ENCODE results near the gene ZNF550.
"Not testable (repeated sequence)": the region's sequence is repeated elsewhere in the genome, so short reads cannot be mapped to it uniquely, and the experiment has no call there.

The ZNF550 gene

DNA sequence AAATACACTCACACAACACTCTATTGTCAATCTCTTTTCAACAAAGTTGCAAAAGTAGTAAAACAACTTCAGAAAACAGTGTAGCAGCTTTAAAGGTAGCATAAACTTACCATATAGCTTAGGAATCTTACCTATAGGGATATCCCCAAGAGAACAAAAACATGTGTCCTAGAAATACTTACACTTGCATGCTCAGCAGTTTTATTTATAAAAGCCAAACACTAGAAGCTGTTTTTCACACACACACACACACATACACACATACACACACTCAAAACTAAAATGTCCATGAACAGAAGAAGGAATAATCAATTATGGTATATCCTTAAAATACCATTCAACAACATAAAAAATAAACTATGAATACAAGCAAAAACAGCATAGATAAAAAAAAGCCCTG, 48.2 kb downstream of the ZNF550 start:
- TF ChIP-seq, protein P1, sequence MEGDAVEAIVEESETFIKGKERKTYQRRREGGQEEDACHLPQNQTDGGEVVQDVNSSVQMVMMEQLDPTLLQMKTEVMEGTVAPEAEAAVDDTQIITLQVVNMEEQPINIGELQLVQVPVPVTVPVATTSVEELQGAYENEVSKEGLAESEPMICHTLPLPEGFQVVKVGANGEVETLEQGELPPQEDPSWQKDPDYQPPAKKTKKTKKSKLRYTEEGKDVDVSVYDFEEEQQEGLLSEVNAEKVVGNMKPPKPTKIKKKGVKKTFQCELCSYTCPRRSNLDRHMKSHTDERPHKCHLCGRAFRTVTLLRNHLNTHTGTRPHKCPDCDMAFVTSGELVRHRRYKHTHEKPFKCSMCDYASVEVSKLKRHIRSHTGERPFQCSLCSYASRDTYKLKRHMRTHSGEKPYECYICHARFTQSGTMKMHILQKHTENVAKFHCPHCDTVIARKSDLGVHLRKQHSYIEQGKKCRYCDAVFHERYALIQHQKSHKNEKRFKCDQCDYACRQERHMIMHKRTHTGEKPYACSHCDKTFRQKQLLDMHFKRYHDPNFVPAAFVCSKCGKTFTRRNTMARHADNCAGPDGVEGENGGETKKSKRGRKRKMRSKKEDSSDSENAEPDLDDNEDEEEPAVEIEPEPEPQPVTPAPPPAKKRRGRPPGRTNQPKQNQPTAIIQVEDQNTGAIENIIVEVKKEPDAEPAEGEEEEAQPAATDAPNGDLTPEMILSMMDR (IDR thresholded peaks at IDR 0.05; ENCODE audit: control insufficient read depth, insufficient read depth, low read depth, low read length, missing control alignments): no peak
- DNase-seq (ENCODE audit: low read depth): no peak
- H3K4me3 ChIP-seq (ENCODE audit: control insufficient read depth, low read depth, low read length): no peak overlapping the region

DNA sequence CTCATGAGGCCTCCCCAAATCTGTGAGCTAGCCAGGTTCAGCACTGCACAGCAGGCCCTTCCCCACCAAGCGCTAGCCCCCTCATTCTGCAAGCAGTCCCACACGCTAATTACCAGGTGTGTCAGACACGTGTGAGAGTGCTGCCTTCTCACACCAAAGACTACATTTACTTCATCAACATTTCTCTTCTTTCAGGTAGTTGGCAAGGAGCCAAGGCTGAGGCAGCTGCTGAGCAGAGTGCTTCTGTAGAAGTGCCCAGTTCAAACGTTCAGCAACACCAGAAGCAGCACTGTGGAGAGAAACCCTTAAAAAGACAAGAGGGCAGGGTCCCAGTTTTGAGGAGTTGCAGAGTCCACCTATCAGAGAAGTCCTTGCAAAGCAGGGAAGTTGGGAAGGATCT, 53.5 kb downstream of the ZNF550 start:
- no peak overlapping the region for H3K4me3 ChIP-seq (ENCODE audit: control insufficient read depth, low read depth, low read length)
- DNase-seq (ENCODE audit: low read depth): no peak
- TF ChIP-seq, protein P1 (IDR thresholded peaks at IDR 0.05; ENCODE audit: control insufficient read depth, insufficient read depth, low read depth, low read length, missing control alignments): no peak

DNA sequence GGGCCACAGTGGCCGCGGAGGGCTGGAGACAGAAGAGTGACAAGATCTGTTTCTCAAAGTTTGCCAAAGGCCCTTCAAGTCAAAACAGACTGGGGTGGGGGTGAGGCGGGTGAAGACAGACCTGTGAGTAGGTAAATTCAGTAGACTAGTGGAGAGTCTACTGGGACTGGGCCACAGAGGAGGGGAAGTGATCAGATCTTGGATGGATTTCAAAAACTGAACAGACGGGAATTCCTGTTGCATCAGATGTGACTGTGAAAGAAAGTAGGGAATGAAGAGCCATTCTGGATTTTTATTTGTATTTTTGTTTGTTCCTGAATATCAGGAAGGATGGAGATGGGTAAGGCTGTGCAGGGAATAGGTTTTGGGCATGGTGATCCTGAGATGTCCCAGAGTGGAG, 59.3 kb downstream of the ZNF550 start:
- not testable (repeated sequence) for DNase-seq (ENCODE audit: low read depth)

DNA sequence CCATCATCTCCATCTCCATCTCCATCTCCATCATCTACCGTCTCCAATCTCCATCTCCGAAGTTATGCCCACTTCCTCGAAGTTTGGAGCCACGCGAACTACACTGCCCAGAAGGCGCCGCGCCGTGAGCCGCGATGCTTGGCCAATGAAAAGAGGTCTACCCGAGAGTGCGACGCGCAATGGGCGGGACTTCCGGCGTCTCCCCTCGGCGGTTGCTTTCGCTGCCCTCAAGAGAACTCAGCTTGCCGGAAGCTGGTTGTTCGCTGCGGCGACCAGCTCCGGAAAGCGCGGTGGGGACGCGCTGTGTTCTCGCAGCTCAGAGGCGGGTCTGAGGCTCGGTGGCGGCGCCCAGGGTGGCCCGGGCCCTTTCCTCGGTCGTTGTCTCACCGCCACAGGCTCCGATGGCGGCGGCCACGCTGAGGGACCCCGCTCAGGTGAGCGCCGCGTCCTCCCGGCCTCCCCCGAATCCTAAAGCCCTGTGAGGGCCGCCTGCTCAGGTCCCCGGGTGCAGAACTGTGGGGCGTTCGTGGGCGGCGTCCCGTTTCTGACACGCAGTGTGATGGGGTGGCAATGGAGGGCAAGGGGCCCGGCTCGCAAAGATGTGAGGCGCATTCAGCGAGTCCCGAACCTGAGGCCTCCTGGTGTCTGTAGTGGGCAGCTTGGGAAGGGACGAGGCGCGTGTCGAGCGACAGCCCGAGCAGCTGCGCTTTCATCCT, 59.8 kb downstream of the ZNF550 start, which contains the start of gene ZNF773:
TSS of gene ZNF773 (plus strand) at position 259 of the 716 bp plus-strand sequence. CDS start at position 402, 143 bp downstream.
- peak; percentile 62 for DNase-seq (ENCODE audit: low read depth)
- peak within 1 kb of the TSS; percentile 71 for H3K4me3 ChIP-seq (ENCODE audit: control insufficient read depth, low read depth, low read length)

More for the DNA sequence above, 59.3 kb downstream of the ZNF550 start:
- peak overlapping the region; percentile 65 for H3K4me3 ChIP-seq (ENCODE audit: control insufficient read depth, low read depth, low read length)

DNA sequence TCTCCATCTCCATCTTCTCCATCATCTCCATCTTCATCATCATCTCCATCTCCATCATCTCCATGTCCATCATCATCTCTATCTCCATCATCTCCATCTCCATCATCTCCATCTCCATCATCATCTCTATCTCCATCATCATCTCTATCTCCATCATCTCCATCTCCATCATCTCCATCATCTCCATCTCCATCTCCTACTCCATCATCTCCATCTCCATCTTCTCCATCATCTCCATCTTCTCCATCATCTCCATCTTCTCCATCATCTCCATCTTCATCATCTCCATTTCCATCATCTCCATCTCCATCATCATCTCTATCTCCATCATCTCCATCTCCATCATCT, 60.4 kb downstream of the ZNF550 start:
- not testable (repeated sequence) for H3K4me3 ChIP-seq (ENCODE audit: control insufficient read depth, low read depth, low read length); DNase-seq (ENCODE audit: low read depth)

DNA sequence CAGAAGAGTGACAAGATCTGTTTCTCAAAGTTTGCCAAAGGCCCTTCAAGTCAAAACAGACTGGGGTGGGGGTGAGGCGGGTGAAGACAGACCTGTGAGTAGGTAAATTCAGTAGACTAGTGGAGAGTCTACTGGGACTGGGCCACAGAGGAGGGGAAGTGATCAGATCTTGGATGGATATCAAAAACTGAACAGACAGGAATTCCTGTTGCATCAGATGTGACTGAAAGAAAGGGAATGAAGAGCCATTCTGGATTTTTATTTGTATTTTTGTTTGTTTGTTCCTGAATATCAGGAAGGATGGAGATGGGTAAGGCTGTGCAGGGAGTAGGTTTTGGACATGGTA, 71.4 kb downstream of the ZNF550 start:
- peak; percentile 11 for DNase-seq (ENCODE audit: low read depth)
- peak overlapping the region; percentile 53 for H3K4me3 ChIP-seq (ENCODE audit: control insufficient read depth, low read depth, low read length)

DNA sequence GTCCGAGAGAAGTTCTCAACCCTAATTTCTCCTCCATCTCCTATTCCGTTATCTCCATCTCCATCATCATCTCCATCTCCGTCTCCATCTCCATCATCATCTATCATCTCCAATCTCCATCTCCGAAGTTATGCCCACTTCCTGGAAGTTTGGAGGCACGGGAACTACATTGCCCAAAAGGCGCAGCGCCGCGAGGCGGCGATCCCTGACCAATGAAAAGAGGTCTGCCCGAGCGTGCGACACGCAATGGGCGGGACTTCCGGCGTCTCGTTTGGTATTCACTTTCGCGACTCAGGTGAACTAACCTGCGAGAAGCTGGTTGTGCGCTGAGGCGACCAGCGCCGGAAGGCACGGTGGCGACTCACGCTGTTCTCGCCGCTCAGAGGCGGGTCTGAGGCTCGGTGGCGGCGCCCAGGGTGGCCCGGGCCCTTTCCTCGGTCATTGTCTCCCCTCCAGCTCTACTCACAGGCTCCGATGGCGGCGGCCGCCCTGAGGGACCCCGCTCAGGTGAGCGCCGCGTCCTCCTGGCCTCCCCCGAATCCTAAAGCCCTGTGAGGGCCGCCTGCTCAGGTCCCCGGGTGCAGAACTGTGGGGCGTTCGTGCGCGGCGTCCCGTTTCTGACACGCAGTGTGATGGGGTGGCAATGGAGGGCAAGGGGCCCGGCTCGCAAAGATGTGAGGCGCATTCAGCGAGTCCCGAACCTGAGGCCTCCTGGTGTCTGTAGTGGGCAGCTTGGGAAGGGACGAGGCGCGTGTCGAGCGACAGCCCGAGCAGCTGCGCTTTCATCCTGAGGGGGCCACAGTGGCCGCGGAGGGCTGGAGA, 72.0 kb downstream of the ZNF550 start, which contains the start of gene ZNF419:
TSS of gene ZNF419 (plus strand) at position 274 of the 822 bp plus-strand sequence. CDS start at position 475, 201 bp downstream.
- H3K4me3 ChIP-seq (ENCODE audit: control insufficient read depth, low read depth, low read length): peak within 1 kb of the TSS; percentile 64
- DNase-seq (ENCODE audit: low read depth): peak; percentile 45
